B cell (primary cell): ENCODE data around the gene RUFY3. TPM values are rescaled to one million over a fixed set of nuclear protein-coding genes. Genes with fewer than 3 reads are reported as not detected.

Experiments
- ATAC-seq: fragments of 200-7000 bp; cut with Tn5 transposase; one replicate; pipeline ENCODE4 v1.10.0; 2021; ENCODE audit warnings: low read depth, mild to moderate bottlenecking, moderate number of reproducible peaks, moderate library complexity
- CTCF ChIA-PET: fragments of 350-600 bp; sonication (Branson Sonifier 250); formaldehyde crosslinking; loops from one replicate; lab custom pipeline; 2021; ENCODE audit warnings: antibody characterized with exemption, inconsistent platforms; lab: Charles Lee
- POLR2A ChIA-PET: fragments of 350-600 bp; sonication (Branson Sonifier 250); formaldehyde crosslinking; loops from one replicate; lab custom pipeline; 2021; ENCODE audit warnings: antibody characterized with exemption; lab: Charles Lee
- DNase-seq: peaks from one replicate; pipeline ENCODE4 v3.0.0; 2013
- H2AFZ ChIP-seq: 2 replicates; pipeline ENCODE4 v1.6.1; 2012; ENCODE audit warnings: mild to moderate bottlenecking, low read depth, low read length; ENCODE audit not compliant: insufficient read depth, poor library complexity, severe bottlenecking
- H3K27ac ChIP-seq, 2 donors: 1 replicate in 1 of 2; 2 replicates in 1 of 2; pipeline ENCODE4 v1.5.1; 2012 to 2013; ENCODE audit warnings: low read length in 2 of 2, mild to moderate bottlenecking in 2 of 2, moderate library complexity in 1 of 2
- H3K27me3 ChIP-seq, 4 experiments: fragments of 200-600 bp in 1 of 4; sonication (generic) in 1 of 4; replicated peaks in 1 of 4; 1 replicate in 2 of 4; 2 replicates in 2 of 4; pipeline versions ENCODE4 v1.6.1 to v1.7.0; 2013 to 2016; ENCODE audit warnings: low read length in 3 of 4, mild to moderate bottlenecking in 2 of 4, mixed read lengths in 1 of 4, moderate library complexity in 1 of 4; ENCODE audit not compliant: insufficient read depth in 4 of 4, control insufficient read depth in 3 of 4; ENCODE audit errors: control extremely low read depth in 1 of 4
- H3K36me3 ChIP-seq, 2 experiments: replicated peaks in 1 of 2; 1 replicate in 1 of 2; 2 replicates in 1 of 2; pipeline versions ENCODE4 v1.6.1 to v1.7.1; 2013; ENCODE audit warnings: low read length in 1 of 2; ENCODE audit not compliant: insufficient read depth in 2 of 2, control insufficient read depth in 1 of 2; ENCODE audit errors: control extremely low read depth in 1 of 2, extremely low read depth in 1 of 2
- H3K4me1 ChIP-seq, 2 donors: fragments of 200-600 bp in 1 of 2; sonication (generic) in 1 of 2; 1 replicate in 1 of 2; 2 replicates in 1 of 2; pipeline versions ENCODE4 v1.5.1 to v1.6.1; 2013 to 2017; ENCODE audit warnings: low read length in 2 of 2; ENCODE audit not compliant: control insufficient read depth in 2 of 2, insufficient read depth in 2 of 2
- H3K4me2 ChIP-seq: replicated peaks from 2 replicates; pipeline ENCODE3; 2012; ENCODE audit warnings: mild to moderate bottlenecking, low read depth, low read length; ENCODE audit not compliant: poor library complexity, severe bottlenecking
- H3K4me3 ChIP-seq, 5 experiments: fragments of 200-600 bp in 1 of 5; sonication (generic) in 1 of 5; 1 replicate in 3 of 5; 2 replicates in 2 of 5; pipeline versions ENCODE4 v1.5.1 to v1.7.0; 2011 to 2016; ENCODE audit warnings: low read length in 4 of 5, mild to moderate bottlenecking in 4 of 5, low read depth in 2 of 5, control low read depth in 1 of 5, moderate library complexity in 1 of 5; ENCODE audit not compliant: insufficient read depth in 1 of 5; ENCODE audit errors: control extremely low read depth in 1 of 5, extremely low read depth in 1 of 5
- H3K79me2 ChIP-seq: fragments of 200-600 bp; sonication (generic); one replicate; pipeline ENCODE4 v1.6.0; 2016; ENCODE audit warnings: low read length; ENCODE audit not compliant: control insufficient read depth, insufficient read depth
- H3K9ac ChIP-seq: fragments of 200-600 bp; sonication (generic); 2 replicates; pipeline ENCODE4 v1.6.1; 2017; ENCODE audit warnings: mild to moderate bottlenecking, low read length, moderate library complexity
- H3K9me3 ChIP-seq, 3 donors: one replicate each; pipeline versions ENCODE4 v1.6.1 to v1.7.1; 2013; ENCODE audit warnings: low read length in 2 of 3; ENCODE audit not compliant: control insufficient read depth in 2 of 3, insufficient read depth in 1 of 3; ENCODE audit errors: control extremely low read depth in 1 of 3
- H4K20me1 ChIP-seq: 2 replicates; pipeline ENCODE4 v1.6.0; 2012; ENCODE audit warnings: mild to moderate bottlenecking, low read length; ENCODE audit not compliant: insufficient read depth, control insufficient read depth, poor library complexity, severe bottlenecking
- H3K27ac Mint-ChIP-seq: one replicate; pipeline ENCODE4 v1.8.0; 2021; ENCODE audit warnings: mixed read lengths
- H3K27me3 Mint-ChIP-seq: one replicate; pipeline ENCODE4 v1.8.0; 2021; ENCODE audit warnings: mixed read lengths
- H3K4me1 Mint-ChIP-seq: one replicate; pipeline ENCODE4 v1.8.0; 2021; ENCODE audit warnings: mixed read lengths
- H3K4me3 Mint-ChIP-seq: one replicate; pipeline ENCODE4 v1.8.0; 2021; ENCODE audit warnings: mixed read lengths
- H3K9me3 Mint-ChIP-seq: one replicate; pipeline ENCODE4 v1.8.0; 2022; ENCODE audit warnings: mixed read lengths; ENCODE audit not compliant: insufficient read depth
- CTCF ChIP-seq: fragments of 200-600 bp; IDR thresholded peaks from one replicate; pipeline ENCODE4 v1.8.0; 2022; ENCODE audit warnings: antibody characterized with exemption, mild to moderate bottlenecking
- EZH2 ChIP-seq: IDR thresholded peaks from 2 replicates; pipeline ENCODE4 v1.6.1; 2012; ENCODE audit warnings: borderline replicate concordance, low read depth, mild to moderate bottlenecking, moderate library complexity, low read length; ENCODE audit not compliant: insufficient read depth, poor library complexity, severe bottlenecking
- WGBS: methylation state at CpG from one replicate; pipeline ENCODE4 v1.1.5; 2013; ENCODE audit warnings: missing lambda C conversion rate; ENCODE audit not compliant: insufficient coverage; 5-methylcytosine and 5-hydroxymethylcytosine counted together
- intact Hi-C: fragments of 100-400 bp; cut with micrococcal nuclease; formaldehyde crosslinking; loops from one replicate; pipeline ENCODE4 v1.10.0; 2022
- polyA plus RNA-seq: library from polyadenylated mRNA; depleted of rRNA; stranded (reverse); fragments of >200 nt; gene quantifications from 2 replicates; pipeline ENCODE4 v1.2.3, GENCODE V29; 2012
- total RNA-seq, 2 donors: library from RNA; stranded (reverse); fragments of 120-200 nt in 1 of 2; gene quantifications; 1 replicate in 1 of 2; 2 replicates in 1 of 2; pipeline versions ENCODE4 v1.2.3 to v1.2.4, GENCODE V29; 2013 to 2022

Gene RUFY3
- total and polyA plus RNA-seq, 2 donors (not counting 1 experiment from before 2014, with no cell fraction given), result 26.1 to 74.1 TPM

DNA sequence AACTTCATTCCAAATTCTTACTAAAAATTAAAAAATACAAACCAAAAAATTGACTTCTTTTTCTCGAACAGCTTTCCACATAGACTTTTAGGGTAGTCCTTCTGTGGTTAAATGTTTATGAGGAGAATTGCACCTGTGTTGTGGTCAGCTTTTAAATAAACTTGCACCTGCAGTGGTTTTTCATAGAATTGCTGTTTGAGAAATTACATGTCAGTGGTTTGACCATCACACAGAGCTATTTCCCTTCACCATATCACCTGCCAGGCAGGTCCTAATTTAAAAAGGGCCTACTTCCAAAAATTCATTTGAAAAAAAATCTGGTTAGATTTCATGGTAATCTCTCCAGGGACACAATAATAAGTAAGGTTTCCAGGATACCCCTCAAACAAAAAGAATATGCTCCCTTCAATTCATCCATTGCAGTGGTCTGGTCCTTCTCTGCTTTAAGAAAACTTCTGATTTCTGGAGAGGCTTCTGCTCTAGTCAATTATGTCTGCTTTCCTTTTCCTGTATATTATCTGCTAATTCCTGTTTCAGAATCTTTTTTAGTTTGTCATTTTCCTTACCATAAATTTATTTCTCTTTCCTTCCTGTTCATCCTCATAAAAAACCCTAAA lies 43.3 kb upstream of the RUFY3 start:
- H3K9ac ChIP-seq, result peak overlapping the region; percentile 17
- ATAC-seq (peak; percentile 42), DNase-seq (peak; percentile 45)
- H3K4me1 ChIP-seq, result peaks cover 53 to 63% of the 10 kb centered on the region in 2 donors
- H3K4me1 Mint-ChIP-seq, result peaks cover 52% of the 10 kb centered on the region
- ChIA-PET CTCF (interaction anchor here (0.6 to 1.3 kb wide), 9 partner anchors 9 to 1169 kb away, joined by 3 to 5 read pairs (median 4); no protein-coding TSS in a partner anchor), POLR2A (interaction anchor here (0.9 kb wide), 1 partner anchor 27 kb away, joined by 4 read pairs; no protein-coding TSS in a partner anchor)
- no peaks in the 10 kb centered on the region for H3K27me3 Mint-ChIP-seq
- H3K36me3 ChIP-seq, result no peaks in the 10 kb centered on the region
- peak overlapping the region; percentile 50 for H3K4me3 Mint-ChIP-seq
- no peaks in the 10 kb centered on the region for H3K27me3 ChIP-seq
- H4K20me1 ChIP-seq, result no peaks in the 10 kb centered on the region
- H2AFZ ChIP-seq, result peak overlapping the region; percentile 15
- no peaks in the 10 kb centered on the region for H3K9me3 Mint-ChIP-seq
- H3K4me2 ChIP-seq, result peak overlapping the region; percentile 49
- H3K79me2 ChIP-seq, result no peaks in the 10 kb centered on the region
- no CpG with 5 or more reads among the region's 1 CpG for WGBS
- intact Hi-C loops, result loop anchor here (1.0 kb wide), 1 partner anchor 10 kb away; the partner anchor contains the start of gene UTP3
- H3K27ac Mint-ChIP-seq, result peak overlapping the region; percentile 84
- TF ChIP-seq CTCF, result no peak
- TF ChIP-seq EZH2, result no peak
- H3K9me3 ChIP-seq, result no peaks in the 10 kb centered on the region
- H3K4me3 ChIP-seq, result peak overlapping the region in 1 of 5 experiments; percentile 14
- H3K27ac ChIP-seq, result peak overlapping the region; percentile 19 to 78

DNA sequence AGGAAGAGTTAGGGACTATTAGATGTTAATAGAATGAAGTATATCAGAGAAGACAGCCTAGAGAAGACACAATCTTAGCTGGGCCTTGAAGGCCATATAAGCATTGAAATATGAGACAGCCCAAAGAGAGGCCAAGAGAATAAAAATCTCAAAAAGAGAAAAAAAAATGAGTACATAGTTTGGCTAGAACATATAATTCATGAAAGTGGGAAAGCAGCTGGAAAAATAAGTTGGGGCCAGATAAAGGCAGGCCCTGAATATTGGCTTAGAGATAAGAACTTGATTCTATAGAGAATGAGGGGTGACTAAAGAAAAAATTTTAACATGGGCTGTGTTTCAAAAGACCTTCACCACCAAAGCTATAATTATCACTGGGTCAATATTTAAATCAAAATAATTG lies 40.8 kb upstream of the RUFY3 start:
- Histone ChIP-seq H3K4me2 (peak overlapping the region; percentile 40), H3K27ac (peak overlapping the region; percentile 10 to 21), H3K9me3 (no peaks in the 10 kb centered on the region), H3K4me1 (peaks cover 49 to 58% of the 10 kb centered on the region in 2 donors), H3K79me2 (peaks cover 4% of the 10 kb centered on the region), H3K27me3 (no peaks in the 10 kb centered on the region), H4K20me1 (no peaks in the 10 kb centered on the region), H3K36me3 (no peaks in the 10 kb centered on the region), H3K9ac (peak overlapping the region; percentile 9), H3K4me3 (no peak overlapping the region), H2AFZ (peak overlapping the region; percentile 56)
- no peak for ATAC-seq
- Mint-ChIP-seq H3K27me3 (no peaks in the 10 kb centered on the region), H3K4me1 (peaks cover 45% of the 10 kb centered on the region), H3K9me3 (no peaks in the 10 kb centered on the region), H3K4me3 (no peak overlapping the region), H3K27ac (no peak overlapping the region)
- POLR2A ChIA-PET, result interaction anchor here (0.7 kb wide), 1 partner anchor 27 kb away, joined by 6 read pairs; no protein-coding TSS in a partner anchor
- CTCF ChIA-PET, result interaction anchor here (1.0 to 2.6 kb wide), 4 partner anchors 13 to 32 kb away, joined by 3 to 11 read pairs (median 6); no protein-coding TSS in a partner anchor
- intact Hi-C loops, result no loop called here
- TF ChIP-seq CTCF, result no peak
- TF ChIP-seq EZH2, result no peak
- no peak for DNase-seq
